PC-3 (cell line): Measurements from ENCODE around the gene PSME1.

Experiments used
- EZH2 ChIP-seq: fragments of 300-600 bp; sonication (generic); IDR thresholded peaks from one replicate; pipeline ENCODE4 v1.6.1; 2017; ENCODE audit warnings: antibody characterized with exemption, mild to moderate bottlenecking, low read length; ENCODE audit not compliant: unreplicated experiment
- TF ChIP-seq, protein P1 (sequence below): fragments of 300-600 bp; sonication (generic); conservative IDR thresholded peaks from 2 replicates; pipeline ENCODE4 v1.5.1; 2017; ENCODE audit warnings: antibody characterized with exemption, low read depth, mild to moderate bottlenecking, low read length

DNA sequence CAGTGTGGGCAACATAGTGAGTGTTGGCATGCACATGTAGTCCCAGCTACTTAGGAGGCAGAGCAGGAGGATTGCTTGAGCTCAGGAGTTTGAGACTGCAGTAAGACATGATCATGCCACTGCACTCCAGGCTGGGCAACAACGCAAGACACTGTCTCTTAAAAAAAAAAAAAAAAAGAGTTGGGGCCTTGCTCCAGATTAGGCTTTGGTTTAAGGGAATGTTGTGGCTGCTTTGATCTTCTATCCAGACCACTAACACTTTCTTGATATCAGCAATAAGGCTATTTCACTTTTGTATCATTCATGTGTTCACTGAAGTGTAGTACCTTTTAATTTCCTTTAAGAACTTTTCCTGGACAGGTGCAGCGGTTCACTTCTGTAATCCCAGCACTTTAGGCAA, 8.3 kb upstream of the PSME1 start:
- TF ChIP-seq, protein P1, sequence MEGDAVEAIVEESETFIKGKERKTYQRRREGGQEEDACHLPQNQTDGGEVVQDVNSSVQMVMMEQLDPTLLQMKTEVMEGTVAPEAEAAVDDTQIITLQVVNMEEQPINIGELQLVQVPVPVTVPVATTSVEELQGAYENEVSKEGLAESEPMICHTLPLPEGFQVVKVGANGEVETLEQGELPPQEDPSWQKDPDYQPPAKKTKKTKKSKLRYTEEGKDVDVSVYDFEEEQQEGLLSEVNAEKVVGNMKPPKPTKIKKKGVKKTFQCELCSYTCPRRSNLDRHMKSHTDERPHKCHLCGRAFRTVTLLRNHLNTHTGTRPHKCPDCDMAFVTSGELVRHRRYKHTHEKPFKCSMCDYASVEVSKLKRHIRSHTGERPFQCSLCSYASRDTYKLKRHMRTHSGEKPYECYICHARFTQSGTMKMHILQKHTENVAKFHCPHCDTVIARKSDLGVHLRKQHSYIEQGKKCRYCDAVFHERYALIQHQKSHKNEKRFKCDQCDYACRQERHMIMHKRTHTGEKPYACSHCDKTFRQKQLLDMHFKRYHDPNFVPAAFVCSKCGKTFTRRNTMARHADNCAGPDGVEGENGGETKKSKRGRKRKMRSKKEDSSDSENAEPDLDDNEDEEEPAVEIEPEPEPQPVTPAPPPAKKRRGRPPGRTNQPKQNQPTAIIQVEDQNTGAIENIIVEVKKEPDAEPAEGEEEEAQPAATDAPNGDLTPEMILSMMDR: no peak
- TF ChIP-seq EZH2: no peak
